Measurements from ENCODE around the gene OAF. TPM values are rescaled to one million over a fixed set of nuclear protein-coding genes. Genes with fewer than 3 reads are reported as not detected.

OAF gene
- total RNA-seq, 3 donors from 2014 or later (not counting 1 experiment from before 2014, with no cell fraction given): 2.8 to 5.1 (median 3.8) TPM

DNA sequence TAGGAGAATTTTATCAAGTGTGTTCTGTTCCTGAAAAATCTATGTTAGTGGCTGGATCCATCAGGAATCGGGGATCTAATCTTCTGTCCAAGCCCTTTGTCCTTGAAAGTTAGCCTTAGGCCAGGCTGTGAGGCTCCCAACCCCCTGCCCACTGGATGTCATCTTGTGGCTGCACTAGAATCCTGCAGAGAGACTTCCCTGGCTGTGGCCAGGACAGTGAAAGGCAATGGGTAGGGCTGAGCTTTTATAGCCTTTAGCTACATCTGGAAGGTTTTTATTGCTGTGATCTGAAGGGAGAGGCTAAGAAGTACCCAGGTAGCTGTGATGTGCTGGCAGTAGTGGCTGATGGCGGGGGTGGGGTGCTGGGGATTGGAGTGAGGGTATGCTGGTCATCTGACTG, 2.1 kb downstream of the OAF start:
- no peak overlapping the region for H3K27ac Mint-ChIP-seq
- DNase-seq: no peak
- peaks cover 23 to 30% of the 10 kb centered on the region in 2 donors for H3K4me1 Mint-ChIP-seq
- ATAC-seq: no peak
- Histone ChIP-seq H3K4me1 (ENCODE audit: control insufficient read depth, insufficient read depth, low read length) (peaks cover 18% of the 10 kb centered on the region), H3K27me3 (ENCODE audit: control insufficient read depth, insufficient read depth, low read length) (peaks cover 7% of the 10 kb centered on the region), H3K9me3 (ENCODE audit: control insufficient read depth, insufficient read depth, low read length) (no peaks in the 10 kb centered on the region), H3K36me3 (ENCODE audit: control insufficient read depth, insufficient read depth, low read length) (no peaks in the 10 kb centered on the region), H3K4me3 (ENCODE audit: low read length) (no peak overlapping the region), H3K27ac (ENCODE audit: low read length) (no peak overlapping the region)
- H3K9me3 Mint-ChIP-seq: no peaks in the 10 kb centered on the region
- H3K4me3 Mint-ChIP-seq: peak overlapping the region; percentile 52
- peaks cover 22 to 23% of the 10 kb centered on the region in 2 donors for H3K27me3 Mint-ChIP-seq (ENCODE audit: low read depth in 2 of 2)
- H3K36me3 Mint-ChIP-seq: no peaks in the 10 kb centered on the region
- TF ChIP-seq, protein P1, sequence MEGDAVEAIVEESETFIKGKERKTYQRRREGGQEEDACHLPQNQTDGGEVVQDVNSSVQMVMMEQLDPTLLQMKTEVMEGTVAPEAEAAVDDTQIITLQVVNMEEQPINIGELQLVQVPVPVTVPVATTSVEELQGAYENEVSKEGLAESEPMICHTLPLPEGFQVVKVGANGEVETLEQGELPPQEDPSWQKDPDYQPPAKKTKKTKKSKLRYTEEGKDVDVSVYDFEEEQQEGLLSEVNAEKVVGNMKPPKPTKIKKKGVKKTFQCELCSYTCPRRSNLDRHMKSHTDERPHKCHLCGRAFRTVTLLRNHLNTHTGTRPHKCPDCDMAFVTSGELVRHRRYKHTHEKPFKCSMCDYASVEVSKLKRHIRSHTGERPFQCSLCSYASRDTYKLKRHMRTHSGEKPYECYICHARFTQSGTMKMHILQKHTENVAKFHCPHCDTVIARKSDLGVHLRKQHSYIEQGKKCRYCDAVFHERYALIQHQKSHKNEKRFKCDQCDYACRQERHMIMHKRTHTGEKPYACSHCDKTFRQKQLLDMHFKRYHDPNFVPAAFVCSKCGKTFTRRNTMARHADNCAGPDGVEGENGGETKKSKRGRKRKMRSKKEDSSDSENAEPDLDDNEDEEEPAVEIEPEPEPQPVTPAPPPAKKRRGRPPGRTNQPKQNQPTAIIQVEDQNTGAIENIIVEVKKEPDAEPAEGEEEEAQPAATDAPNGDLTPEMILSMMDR (IDR thresholded peaks at IDR 0.05): no peak
- intact Hi-C loops (cut with micrococcal nuclease): no loop called here
- 94% methylated on average over 2 of the region's 2 CpGs for WGBS (ENCODE audit: insufficient coverage)

DNA sequence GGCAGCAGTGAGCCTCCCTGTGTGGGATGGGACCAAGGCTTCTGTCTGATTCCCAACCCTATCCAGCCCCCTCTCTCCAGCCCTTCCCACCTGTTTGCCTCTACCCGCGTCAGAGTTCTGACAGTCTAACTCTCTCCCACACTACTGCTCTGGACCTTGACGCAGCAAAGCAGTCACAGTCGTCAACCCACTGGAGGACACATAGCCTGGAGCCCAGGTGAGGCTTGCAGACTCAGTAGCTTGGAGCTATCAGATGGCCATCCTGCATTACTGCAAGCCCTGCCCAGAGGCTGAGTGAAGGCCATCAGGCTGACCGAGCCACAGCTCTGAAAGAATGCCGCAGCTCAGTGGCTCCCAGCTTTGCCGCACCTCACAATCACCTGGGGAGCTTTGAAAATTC, 3.7 kb downstream of the OAF start:
- no peaks in the 10 kb centered on the region for H3K36me3 Mint-ChIP-seq

DNA sequence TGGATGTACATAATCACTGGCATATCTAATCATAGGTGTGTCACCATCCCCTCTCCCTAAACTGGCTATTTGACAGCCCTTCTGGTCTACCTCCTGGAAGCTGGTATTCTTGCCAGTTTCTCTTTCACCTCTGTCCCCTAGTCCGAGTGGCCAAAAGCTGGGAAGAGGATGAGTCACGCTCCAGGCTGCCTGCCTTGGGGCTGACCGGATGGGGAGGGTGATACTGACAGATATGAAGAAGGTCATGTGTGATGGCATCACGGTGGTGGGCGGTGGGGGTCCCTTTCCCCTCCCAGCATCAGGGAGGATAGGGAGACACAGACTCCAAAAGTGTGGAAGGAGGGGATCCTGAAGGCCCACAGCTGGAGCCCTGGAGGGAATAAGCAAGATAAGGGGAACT, 4.8 kb downstream of the OAF start:
- H3K4me3 Mint-ChIP-seq: no peak overlapping the region
- H3K27ac ChIP-seq (ENCODE audit: low read length): no peak overlapping the region
- DNase-seq (no peak), ATAC-seq (no peak)
- intact Hi-C loops (cut with micrococcal nuclease): no loop called here
- peaks cover 0 to 4% of the 10 kb centered on the region in 2 donors for H3K27me3 Mint-ChIP-seq (ENCODE audit: low read depth in 2 of 2)
- no peaks in the 10 kb centered on the region for H3K36me3 Mint-ChIP-seq
- H3K27me3 ChIP-seq (ENCODE audit: control insufficient read depth, insufficient read depth, low read length): no peaks in the 10 kb centered on the region
- no peak overlapping the region for H3K27ac Mint-ChIP-seq
- WGBS (ENCODE audit: insufficient coverage): 93% methylated on average over 5 of the region's 5 CpGs
- H3K4me1 Mint-ChIP-seq: peaks cover 5 to 12% of the 10 kb centered on the region in 2 donors
- H3K4me1 ChIP-seq (ENCODE audit: control insufficient read depth, insufficient read depth, low read length): peaks cover 7% of the 10 kb centered on the region
- H3K4me3 ChIP-seq (ENCODE audit: low read length): no peak overlapping the region
- no peaks in the 10 kb centered on the region for H3K9me3 ChIP-seq (ENCODE audit: control insufficient read depth, insufficient read depth, low read length)
- TF ChIP-seq, protein P1 (IDR thresholded peaks at IDR 0.05): no peak
- no peaks in the 10 kb centered on the region for H3K36me3 ChIP-seq (ENCODE audit: control insufficient read depth, insufficient read depth, low read length)
- no peaks in the 10 kb centered on the region for H3K9me3 Mint-ChIP-seq

More for the DNA sequence above, 3.7 kb downstream of the OAF start:
- H3K4me1 ChIP-seq (ENCODE audit: control insufficient read depth, insufficient read depth, low read length): peaks cover 16% of the 10 kb centered on the region
- ATAC-seq: no peak
- H3K4me3 ChIP-seq (ENCODE audit: low read length): no peak overlapping the region
- no peaks in the 10 kb centered on the region for H3K9me3 Mint-ChIP-seq
- H3K27ac ChIP-seq (ENCODE audit: low read length): no peak overlapping the region
- TF ChIP-seq, protein P1 (IDR thresholded peaks at IDR 0.05): no peak
- intact Hi-C loops (cut with micrococcal nuclease): no loop called here
- H3K27me3 Mint-ChIP-seq (ENCODE audit: low read depth in 2 of 2): peaks cover 6 to 9% of the 10 kb centered on the region in 2 donors
- H3K4me1 Mint-ChIP-seq: peaks cover 14 to 21% of the 10 kb centered on the region in 2 donors
- WGBS (ENCODE audit: insufficient coverage): 98% methylated on average over 7 of the region's 7 CpGs
- no peak overlapping the region for H3K27ac Mint-ChIP-seq
- no peaks in the 10 kb centered on the region for H3K9me3 ChIP-seq (ENCODE audit: control insufficient read depth, insufficient read depth, low read length)
- H3K4me3 Mint-ChIP-seq: peak overlapping the region; percentile 28
- no peaks in the 10 kb centered on the region for H3K36me3 ChIP-seq (ENCODE audit: control insufficient read depth, insufficient read depth, low read length)
- peaks cover 5% of the 10 kb centered on the region for H3K27me3 ChIP-seq (ENCODE audit: control insufficient read depth, insufficient read depth, low read length)
- no peak for DNase-seq

DNA sequence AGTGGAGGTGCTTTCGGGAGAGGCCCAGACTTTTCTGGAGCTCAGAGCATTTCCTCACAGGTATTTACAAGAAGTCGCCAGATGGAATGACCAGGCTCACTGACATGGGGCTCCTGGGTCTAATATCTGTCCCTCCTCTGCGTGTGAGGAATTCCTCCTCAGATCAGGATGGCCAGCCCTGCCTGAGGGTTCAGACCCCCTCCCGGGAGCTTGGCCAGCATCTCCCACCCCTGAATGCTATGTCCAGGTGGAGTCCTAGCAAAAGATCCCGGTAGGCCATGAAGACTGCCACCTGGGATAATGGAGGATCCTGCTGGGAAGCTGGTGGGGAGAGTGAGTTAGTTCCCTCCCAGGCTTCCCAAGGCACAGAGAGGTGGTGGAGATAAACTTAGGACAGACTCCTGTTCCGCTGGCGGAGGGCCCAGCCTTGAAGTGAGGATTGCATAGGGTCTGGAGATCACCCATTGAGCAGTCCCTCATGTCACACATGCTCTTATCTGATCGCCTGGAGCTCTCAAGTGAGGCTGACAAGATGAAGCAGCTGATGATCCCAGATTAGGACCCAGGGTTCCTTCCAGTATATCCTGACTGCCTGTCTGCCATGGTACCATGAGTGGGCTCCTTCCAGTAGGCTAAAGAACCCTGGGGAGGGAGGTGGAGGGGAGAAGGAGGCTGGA, 5.7 kb downstream of the OAF start:
- intact Hi-C loops (cut with micrococcal nuclease): no loop called here
- Mint-ChIP-seq H3K4me1 (peaks cover 3 to 10% of the 10 kb centered on the region in 2 donors), H3K4me3 (no peak overlapping the region), H3K27me3 (ENCODE audit: low read depth in 2 of 2) (peaks cover 0 to 3% of the 10 kb centered on the region in 2 donors), H3K9me3 (no peaks in the 10 kb centered on the region), H3K27ac (no peak overlapping the region), H3K36me3 (no peaks in the 10 kb centered on the region)
- 95% methylated on average over 8 of the region's 8 CpGs for WGBS (ENCODE audit: insufficient coverage)
- Histone ChIP-seq H3K27me3 (ENCODE audit: control insufficient read depth, insufficient read depth, low read length) (no peaks in the 10 kb centered on the region), H3K36me3 (ENCODE audit: control insufficient read depth, insufficient read depth, low read length) (no peaks in the 10 kb centered on the region), H3K9me3 (ENCODE audit: control insufficient read depth, insufficient read depth, low read length) (no peaks in the 10 kb centered on the region), H3K4me1 (ENCODE audit: control insufficient read depth, insufficient read depth, low read length) (peaks cover 4% of the 10 kb centered on the region), H3K4me3 (ENCODE audit: low read length) (no peak overlapping the region), H3K27ac (ENCODE audit: low read length) (no peak overlapping the region)
- ATAC-seq: no peak
- DNase-seq: no peak
- TF ChIP-seq, protein P1 (IDR thresholded peaks at IDR 0.05): no peak
